HG02973 (cell line): ENCODE measurements around the gene PLXNB3.
"Not testable (repeated sequence)": the region's sequence is repeated elsewhere in the genome, so short reads cannot be mapped to it uniquely, and the experiment has no call there.

Experiments
- ATAC-seq: cut with Tn5 transposase; IDR thresholded peaks from one replicate; pipeline ENCODE4 v1.9.1; 2021; ENCODE audit warnings: moderate library complexity; ENCODE audit not compliant: unreplicated experiment

The PLXNB3 gene

GRCh38 chrX:153806999-153807575 lies 43.0 kb downstream of the PLXNB3 start:
- no peak for ATAC-seq

- ATAC-seq: no peak
Observed at GRCh38 chrX:153807976-153808375, 43.9 kb downstream of the PLXNB3 start.

- ATAC-seq: no peak
Observed at GRCh38 chrX:153812220-153812619, 48.2 kb downstream of the PLXNB3 start.

GRCh38 chrX:153813161-153813560 lies 49.1 kb downstream of the PLXNB3 start:
- ATAC-seq: no peak

- ATAC-seq: no peak
Observed at GRCh38 chrX:153814591-153815315, 50.7 kb downstream of the PLXNB3 start.

- ATAC-seq: no peak
Observed at GRCh38 chrX:153816831-153817690, 53.0 kb downstream of the PLXNB3 start.

- ATAC-seq: not testable (repeated sequence)
Observed at GRCh38 chrX:153818064-153818463, 54.0 kb downstream of the PLXNB3 start.

- ATAC-seq: no peak
Observed at GRCh38 chrX:153818571-153819383, 54.7 kb downstream of the PLXNB3 start.

- ATAC-seq: no peak
Observed at GRCh38 chrX:153819384-153820040, 55.5 kb downstream of the PLXNB3 start.

GRCh38 chrX:153820601-153821000 lies 56.6 kb downstream of the PLXNB3 start:
- no peak for ATAC-seq

GRCh38 chrX:153821066-153821465 lies 57.0 kb downstream of the PLXNB3 start:
- no peak for ATAC-seq

GRCh38 chrX:153824348-153824747 lies 60.3 kb downstream of the PLXNB3 start:
- no peak for ATAC-seq

GRCh38 chrX:153825042-153825441 lies 61.0 kb downstream of the PLXNB3 start:
- ATAC-seq: no peak
